Inflammatory macrophage (primary cell): ENCODE data around the gene PTK6.
A peak's percentile ranks its signal among the peaks of the same experiment; 100 is the strongest.
"Not testable (repeated sequence)": the region's sequence is repeated elsewhere in the genome, so short reads cannot be mapped to it uniquely, and the experiment has no call there.

ENCODE experiments used
- DNase-seq, 2 donors: peaks; one replicate each; pipeline ENCODE4 v3.0.0-alpha.2; 2020 to 2022
- total RNA-seq, 18 experiments: gene quantifications; one replicate each; lab custom pipeline; 2026; ENCODE audit warnings: mixed read lengths in 6 of 18, inconsistent platforms in 2 of 18; lab: John Stamatoyannopoulos, UW

The PTK6 gene
- 1.3 to 6.0 (median 2.6) reads per million in 18 experiments for total RNA-seq

DNA sequence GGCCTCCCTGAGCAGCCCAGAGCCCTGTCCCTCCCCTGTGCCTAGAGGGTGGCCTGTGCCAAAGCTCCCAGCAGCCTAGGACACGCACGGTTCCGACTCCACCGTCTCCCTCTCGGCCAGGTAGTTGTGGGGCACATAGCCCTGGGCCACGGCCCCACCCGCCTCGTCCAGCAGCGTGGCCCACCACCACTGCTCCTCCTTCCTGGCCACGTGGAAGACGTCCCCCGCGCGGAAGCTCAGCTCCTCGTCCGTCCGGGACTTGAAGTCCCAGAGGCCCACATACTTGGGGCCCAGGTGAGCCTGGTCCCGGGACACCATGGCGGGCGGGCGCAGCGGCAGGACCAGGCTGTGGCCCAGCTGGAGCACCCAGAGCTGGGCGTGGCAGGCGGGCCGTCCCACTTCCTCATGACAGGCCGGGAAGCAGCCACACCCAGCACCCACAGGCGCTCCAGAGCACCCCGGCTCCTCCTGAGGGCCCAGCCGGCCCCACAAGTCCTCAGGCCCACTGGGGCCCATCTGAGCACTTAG, at the start of gene PTK6:
PTK6 (minus strand) TSS at position 380 of the 528 bp plus-strand sequence; CDS start at position 318, 62 bp downstream.
- DNase-seq, result peak; percentile 79 to 89

DNA sequence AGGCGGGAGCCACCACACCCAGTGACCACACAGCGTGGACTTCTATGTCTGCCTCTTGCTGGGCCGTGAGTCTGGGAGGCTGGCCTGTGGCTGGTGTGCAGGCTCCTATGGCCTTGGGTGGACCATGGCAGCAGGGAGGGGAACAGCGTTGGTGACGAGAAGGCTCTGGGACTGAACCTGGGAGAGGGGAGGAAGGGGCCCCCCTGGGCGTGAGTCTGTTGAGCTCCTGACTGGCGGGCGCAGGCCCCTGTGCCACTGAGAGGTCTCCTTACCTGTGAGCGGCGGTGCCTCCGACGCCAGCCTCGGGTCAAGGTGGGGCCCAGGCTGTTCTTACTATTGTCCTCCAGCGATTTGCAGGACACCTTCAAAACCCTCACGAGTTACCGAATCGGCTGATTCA, 49.6 kb upstream of the PTK6 start:
- DNase-seq, result no peak

DNA sequence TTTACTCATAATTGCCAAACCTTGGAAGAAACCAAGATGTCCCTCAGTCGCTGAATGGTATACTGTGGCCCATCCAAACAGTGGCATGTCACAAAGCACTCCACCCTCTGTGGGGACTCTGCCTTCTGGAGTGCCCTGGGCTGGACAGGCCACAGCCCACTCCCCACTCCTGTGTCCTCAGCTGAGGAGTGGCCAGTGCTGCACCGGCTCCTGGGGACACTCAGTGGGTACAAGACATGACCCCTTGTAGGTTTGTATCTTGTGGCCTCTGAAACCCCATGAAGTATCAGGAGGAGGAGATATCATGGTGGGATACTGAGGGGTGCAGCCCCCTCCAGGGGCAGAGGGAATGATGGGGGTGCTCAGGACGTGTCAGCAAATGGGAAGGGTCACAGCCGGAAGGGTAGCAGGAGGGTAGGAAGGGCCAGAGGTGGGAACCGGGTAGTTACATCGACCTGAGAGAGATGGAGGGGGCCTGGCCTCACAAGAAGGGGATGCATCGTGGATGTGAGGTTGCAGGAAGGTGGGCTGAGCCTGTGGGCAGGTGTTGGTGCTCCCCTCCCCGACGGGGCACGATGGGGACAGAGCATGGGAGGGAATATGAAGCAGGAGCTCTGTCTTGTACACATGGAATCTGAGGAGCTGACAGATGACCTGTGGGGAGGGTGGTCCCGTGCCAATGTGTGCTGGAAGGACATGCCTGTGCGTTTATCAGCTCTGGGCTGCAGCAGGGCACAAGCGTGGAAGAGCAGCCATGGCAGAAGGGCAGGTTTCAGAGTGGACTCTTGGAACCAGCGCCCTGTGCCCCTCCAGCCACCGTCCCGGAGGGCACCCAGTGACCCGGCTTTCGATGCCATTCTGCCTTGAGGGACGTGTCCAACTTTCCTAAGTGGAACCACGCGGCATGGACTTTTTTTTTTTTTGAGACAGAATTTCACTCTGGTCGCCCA, 48.7 kb upstream of the PTK6 start:
- DNase-seq, result no peak

DNA sequence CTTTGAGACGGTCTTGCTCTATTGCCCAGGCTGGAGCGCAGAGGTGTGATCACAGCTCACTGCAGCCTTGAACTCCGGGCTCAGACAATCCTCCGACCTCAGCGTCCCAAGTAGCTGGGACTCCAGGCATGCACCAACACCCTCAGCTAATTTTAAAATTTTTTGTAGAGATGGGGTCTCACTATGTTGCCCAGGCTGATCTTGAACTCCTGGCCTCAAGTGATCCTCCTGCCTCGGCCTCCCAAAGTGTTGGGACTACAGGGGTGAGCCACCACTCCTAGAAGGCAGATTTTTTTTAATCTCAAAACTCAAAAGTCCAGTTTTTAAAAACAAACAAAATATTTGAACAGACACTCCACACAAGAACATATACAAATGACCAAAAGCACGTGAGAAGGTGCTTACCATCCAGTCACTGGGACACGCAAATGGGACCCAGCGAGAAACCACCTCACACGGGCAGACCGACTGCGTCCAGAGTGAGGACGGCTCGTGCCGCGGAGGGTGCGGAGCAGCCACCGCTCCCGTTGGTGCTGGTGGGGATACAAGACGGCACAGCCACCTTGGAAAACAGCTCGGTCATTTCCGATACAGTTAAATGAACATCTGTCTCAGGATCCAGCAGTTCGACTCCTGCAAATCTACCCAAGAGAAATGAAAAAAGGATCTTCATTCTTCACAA, 45.3 kb upstream of the PTK6 start:
- DNase-seq, result no peak

DNA sequence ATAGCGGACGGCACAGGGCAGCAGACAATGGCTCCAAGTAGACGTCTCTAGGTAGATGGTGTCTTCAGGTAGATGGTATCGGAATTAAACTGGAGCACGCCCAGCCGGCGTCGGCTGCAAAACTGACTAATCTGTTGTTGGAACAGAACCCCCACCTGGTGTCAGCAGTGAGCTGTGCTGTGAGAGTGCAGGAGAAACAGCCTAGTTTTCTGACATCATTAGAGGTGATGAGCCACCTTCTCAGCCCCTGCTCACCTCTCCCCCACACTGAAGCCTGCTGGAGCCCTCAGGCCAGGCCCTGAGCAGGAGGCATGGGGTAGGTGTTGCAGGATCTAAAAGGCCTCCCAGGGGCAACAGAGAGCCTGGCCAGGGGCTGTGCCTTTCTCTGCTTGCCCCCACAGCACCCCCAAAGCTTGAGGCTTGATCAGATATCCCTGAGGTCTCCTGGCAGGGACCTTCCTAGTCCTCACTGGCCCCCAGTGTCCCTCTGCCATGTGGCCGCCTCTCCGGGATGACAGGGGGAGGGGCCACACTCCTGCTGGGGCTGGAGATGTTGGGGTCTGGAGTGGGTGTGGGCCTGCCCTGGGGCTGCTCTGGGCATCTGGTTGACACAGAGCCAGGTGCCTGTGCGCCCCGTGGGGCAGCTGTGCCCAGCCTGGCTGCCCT, 43.8 kb upstream of the PTK6 start:
- peak; percentile 20 to 60 for DNase-seq

DNA sequence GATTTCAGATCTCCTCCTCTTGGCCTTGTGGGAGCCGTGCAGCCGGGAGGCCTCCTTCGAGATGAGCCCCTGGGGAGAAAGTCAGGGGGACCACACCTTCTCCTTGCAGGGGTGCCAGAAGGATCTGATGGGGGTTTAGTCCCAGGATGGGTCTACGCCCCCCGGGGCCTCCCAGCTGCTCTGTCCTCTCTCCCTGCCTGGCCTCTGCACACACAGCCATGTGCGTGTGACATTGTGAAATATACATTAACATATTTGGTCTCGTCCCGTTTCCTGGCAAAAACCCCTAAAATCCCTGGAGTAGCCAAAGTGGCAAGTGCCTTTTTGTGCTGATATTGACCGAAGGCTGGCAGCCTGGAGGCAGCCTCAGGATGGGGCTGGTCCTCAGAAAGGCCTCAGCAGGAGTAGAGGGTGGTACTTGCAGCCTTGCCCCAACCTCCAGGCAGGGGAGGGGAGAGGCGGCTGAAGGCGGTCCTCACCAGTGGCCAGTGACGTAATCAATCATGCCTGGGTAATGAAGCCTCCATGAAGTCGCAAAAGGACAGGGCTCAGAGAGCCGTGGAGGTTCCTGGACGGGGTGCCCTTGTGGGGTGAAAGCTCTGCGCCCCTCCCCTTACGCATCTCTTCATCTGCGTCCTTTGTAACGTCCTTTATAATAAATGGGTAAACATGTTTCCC, 42.0 kb upstream of the PTK6 start:
- peak; percentile 9 to 14 for DNase-seq

DNA sequence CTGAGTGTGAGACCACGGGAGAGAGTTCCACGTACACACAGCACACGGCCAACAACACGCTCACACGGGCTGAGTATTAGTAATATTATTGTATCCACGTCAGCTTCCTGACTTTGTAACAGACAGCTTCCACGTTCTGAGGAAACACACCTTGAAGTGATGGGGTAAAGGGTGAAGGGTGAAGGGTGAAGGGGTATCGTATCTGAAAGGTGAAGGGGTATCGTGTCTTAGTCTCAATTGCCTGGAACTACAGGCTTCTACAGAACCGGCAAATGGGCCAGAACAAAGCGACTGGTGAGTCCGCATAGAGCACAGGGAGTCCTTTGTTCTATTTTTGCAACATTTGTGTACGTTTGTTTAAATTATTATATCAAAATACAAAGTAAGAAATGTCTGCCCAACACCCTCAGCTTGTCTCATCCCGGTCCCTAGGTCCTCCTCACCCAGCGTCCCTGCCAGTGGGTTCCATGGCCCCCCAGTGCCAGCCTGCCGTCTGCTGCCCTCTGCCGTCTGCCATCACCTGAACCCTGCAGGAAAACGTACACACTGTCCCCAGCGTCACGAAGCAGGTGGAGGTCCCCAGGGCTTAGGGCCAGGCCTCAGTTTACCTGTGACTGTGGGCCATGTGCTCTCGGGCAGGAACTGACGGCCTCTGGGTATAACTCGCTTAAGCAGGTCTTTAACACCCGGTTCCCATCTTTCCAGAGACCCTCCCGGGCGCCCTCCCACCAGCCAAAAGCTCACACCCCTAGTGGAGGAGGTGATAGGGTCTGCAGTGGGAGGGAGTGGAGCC, 41.2 kb upstream of the PTK6 start:
- DNase-seq, result no peak

DNA sequence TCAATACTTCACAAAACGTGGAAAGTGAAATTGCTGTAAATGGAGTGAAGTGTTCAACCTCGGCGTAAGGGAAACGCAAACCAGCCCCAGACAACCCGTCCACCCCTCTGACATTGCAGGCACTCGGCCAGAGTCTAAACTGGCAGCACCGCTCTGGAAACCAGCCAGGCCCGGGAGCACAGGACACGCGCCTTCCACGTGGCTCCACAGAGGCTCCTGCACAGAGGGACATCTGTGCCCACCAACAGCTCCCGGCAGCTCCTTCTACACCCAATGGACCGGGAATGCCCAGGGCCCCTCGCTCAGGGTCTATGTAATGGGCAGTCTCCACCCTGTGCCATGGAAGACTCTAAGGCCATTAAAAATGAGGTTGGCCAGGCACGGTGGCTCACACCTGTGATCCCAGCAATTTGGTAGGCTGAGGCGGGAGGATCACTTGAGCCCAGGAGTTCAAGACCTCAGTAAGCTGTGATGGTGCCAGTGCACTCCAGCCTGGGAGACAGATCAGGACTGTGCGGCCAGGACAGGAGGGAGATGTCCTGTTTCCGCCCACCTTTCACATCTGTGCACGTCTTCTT, 40.2 kb upstream of the PTK6 start:
- DNase-seq, result no peak

DNA sequence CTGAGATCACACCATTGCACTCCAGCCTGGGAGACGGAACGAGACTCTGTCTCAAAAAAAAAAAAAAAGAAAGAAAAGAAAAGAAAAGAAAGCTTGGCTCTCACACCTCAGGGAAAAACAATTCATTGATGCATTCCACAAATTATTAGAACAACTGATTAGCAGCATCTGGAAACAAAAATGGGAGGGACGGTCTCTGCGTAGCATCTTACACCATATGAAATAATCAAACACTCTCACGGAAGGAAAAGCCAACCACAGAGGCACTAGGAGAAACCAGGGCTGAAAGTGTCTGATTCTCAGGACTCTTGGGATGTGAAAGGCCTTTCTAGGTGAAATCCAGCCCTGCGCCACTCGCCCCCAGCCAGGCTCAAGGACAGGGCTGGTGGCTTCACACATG, 39.1 kb upstream of the PTK6 start:
- DNase-seq, result no peak

DNA sequence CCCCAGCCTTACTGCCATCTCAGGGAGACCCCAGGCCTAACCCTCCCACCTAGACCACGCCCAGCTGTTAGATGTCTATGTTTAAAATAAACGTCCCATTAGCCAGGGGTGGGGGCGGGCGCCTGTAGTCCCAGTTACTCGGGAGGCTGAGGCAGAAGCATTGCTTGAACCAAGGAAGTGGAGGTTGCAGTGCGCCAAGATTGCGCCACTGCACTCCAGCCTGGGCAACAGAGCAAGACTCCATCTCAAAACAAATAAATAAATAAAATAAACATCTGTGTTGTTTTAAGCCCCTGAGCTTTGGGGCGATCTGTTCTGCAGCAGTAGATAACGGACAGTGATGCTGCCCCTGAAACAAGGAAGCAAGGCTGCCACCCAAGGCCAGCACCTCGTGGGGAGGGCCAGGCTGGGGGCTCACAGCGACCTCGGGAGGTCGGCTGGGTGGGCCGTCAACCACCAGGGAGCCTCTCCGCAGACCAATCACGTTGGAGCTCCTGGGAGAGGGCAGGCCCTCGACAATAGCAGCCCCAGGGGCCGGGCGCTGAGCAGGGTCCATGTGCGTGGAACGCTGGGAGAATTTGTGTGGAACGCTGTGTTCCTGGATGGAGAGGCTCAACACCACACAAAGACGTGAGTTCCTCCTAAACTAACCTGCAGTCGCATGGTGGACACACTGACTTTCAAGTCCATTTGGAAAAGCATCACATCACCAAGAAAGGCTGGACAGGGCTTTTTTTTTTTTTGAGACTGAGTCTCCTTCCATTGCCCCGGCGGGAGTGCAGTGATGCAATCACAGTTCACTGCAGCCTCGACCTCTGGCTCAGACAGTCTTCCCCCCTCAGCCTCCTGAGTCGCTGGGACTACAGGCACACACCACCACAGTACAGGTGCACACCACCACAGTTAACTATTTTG, 37.9 kb upstream of the PTK6 start:
- no peak for DNase-seq

DNA sequence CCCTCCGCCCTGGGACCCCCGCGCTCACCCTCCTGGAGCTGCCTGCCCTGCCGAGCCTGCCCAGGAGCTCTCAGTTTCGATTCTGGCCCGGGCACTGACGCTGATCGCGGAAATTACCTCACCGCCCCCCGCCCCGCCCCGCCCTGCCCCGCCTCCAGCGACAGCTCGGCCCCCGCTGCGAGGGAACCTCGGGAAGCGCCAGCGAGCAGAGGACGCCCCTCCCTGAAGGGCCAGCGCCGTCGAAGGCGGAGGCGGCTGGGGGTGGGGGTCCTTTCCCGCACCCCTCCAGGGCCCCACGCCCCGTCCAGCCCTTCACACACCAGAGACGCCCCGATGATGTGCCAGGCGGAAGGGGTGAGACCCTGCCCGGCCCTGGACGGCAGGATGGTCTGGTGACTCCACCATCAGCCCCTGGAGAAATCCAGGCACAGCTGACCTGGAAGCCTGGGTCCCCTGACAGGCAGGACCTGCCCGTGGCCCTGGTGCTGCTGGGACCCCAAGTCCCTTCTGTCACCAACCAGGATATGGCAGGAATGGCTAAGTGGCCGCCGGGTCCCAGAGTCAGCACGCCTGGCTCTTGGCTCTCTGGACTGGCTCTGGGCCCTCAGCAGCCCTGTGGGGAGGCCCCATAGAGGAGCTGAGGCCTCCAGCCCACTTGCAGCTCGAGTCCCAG, 37.1 kb upstream of the PTK6 start, which contains the start of gene HELZ2:
HELZ2 (minus strand) TSS at position 84 of the 673 bp plus-strand sequence. CDS start 1,854 bp downstream, outside the sequence.
- DNase-seq, result peak; percentile 62 to 68

DNA sequence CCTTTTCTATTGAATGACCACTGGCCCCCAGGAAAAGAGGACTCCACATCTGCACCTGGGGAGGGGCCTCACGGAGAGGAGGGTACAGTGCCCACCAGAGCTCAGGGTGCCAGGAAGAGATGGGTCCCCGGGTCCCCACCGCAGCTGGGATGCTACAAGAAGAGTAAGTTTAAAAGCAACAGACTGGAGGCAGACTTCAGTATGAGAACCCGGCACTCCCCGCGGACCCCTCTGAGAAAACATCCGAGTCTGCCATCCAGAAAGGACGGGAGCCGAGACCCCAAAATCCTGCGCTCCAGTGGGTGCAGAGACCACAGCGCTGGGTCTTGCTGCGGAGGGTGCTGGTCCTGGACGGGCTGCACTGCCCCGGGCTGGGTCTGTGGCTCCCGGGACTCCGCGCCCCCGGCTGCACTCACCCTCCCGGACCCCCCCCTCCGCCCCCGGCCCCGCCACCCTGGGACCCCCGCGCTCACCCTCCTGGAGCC, 36.5 kb upstream of the PTK6 start:
- DNase-seq, result no peak

DNA sequence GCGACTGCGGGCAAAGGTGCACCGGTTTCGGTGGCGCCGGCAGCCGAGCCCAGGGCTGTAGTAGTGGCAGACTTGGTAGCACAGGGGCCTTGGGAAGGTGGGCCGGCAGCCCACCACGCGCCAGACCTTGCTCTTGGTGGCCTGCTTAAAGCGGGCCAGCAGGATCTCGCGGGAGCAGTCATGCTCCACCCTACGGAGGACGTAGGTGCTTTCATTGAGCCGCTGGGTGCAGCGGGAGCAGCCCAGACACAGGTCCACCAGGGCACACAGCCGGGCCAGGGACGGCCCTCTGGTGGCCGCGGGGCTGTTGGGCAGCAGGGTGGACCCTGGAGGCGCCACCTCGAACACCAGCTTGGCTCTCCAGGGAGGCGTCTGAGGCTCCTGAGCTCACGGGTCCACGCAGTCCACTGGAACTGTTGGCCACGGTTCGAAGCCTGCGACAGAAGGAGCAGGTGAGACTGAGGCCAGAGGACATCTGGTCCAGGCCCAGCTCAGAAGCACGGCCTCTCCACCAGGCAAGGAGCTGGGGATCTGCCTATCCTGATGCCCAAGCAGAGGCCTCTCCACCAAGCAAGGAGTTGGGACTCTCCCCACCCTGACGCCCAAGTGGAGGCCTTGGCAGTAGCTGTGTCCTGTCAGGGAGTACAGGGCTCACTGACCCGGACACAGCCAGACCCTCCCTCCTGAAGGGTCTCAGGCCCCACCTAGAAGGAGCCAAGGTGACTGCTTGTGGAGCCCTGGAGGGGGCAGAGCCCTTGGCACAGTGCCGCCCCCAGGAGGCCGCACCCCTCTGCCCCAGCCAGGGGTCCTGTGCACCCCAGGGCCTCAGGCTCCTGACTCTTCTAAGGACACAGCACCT, 35.8 kb upstream of the PTK6 start:
- DNase-seq, result no peak

DNA sequence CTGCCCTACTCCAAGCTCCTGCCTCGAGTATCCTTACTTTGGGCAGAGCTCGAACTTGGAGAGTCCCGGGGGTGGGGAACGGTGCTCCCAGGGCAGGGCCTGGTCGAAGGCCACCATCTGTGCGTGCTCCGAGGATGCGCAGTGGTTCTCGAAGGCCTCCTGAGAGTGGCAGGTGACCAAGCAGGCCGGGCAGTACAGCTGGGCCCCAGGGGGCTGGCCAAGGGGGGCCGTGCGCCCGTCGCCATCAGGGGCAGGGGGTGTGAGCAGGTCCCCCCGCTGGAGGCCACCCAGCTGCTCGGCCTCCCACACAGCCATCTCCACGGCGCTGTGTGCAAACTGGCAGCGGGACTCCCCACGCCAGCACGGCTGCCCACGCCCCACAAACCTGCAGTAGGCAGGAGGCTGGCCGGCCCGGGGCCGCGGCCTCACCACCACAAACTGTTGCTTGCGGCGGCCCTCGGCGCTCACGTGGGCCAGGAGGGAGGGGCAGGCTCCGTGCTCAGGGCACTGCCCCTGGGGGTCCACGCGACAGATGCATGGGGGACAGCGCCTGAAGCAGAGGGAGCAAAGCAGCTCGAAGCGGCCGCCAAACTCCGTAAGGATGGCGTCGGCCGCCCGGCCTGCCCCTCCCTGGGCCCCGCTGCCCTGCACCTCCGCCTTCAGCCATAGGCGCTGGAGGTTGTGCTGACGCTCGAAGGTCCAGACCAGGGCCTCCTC, 35.1 kb upstream of the PTK6 start:
- no peak for DNase-seq

DNA sequence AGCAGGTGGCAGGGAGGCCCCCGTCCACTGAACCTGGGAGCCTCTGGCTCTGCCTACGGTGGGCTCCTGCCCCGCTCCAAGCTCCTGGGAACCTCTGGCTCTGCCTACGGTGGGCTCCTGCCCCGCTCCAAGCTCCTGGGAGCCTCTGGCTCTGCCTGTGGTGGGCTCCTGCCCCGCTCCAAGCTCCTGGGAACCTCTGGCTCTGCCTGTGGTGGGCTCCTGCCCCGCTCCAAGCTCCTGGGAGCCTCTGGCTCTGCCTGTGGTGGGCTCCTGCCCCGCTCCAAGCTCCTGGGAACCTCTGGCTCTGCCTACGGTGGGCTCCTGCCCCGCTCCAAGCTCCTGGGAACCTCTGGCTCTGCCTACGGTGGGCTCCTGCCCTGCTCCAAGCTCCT, 33.9 kb upstream of the PTK6 start:
- DNase-seq, result not testable (repeated sequence)

DNA sequence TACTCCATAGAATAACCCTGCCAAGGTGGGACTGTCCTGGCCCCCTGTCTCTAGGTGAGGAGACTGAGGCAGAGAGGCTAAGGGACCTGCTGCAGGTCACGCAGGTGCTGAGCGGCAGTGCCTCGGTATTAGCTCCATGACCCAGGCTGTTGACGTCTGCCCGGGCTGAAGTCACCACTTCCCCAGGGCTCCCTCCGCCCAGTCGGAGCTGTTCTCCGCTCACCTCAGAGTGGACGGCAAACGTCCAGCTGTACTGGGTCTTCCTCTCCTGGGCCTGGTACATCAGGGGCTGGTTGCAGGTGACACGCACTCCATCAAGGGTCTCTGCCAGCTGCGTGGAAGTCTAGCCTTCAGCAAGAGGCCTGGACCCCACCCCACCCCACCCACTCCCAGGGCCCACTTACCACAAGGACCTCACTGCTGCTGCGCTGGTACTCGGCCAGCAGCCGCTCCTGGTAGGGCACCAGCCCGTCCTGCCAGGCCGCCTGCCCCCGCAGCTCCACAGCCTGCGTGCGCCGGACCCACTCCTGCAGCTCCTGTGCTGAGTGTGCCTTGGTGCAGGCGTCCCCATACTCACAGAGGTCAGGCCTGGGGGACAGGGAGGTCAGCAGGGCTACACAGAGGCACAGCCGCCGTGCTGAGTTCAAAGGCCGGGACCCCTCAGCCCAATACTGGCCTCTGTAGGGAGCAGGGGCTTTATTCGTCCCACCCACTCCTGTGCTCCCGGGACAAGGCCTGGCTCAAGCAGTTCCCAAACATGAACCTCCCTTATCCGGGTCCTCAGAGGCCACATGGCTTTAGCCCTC, 33.3 kb upstream of the PTK6 start:
- no peak for DNase-seq
